KOPT-K1 (cell line): ENCODE data around the gene VWA3B.
"Not testable (repeated sequence)": the region's sequence is repeated elsewhere in the genome, so short reads cannot be mapped to it uniquely, and the experiment has no call there.

Experiments used
- H3K27ac ChIP-seq: fragments of 200-600 bp; sonication (generic); 2 replicates; pipeline ENCODE4 v1.5.1; 2016; ENCODE audit warnings: antibody characterized with exemption, mild to moderate bottlenecking, low read depth, low read length; ENCODE audit not compliant: poor library complexity, severe bottlenecking
- H3K36me3 ChIP-seq: fragments of 200-600 bp; sonication (generic); 2 replicates; pipeline ENCODE4 v1.5.1; 2017; ENCODE audit warnings: antibody characterized with exemption, mild to moderate bottlenecking, low read length, moderate library complexity; ENCODE audit not compliant: insufficient read depth
- H3K9me3 ChIP-seq: fragments of 200-600 bp; sonication (generic); 2 replicates; pipeline ENCODE4 v1.5.1; 2017; ENCODE audit warnings: antibody characterized with exemption, low read length, mild to moderate bottlenecking; ENCODE audit not compliant: insufficient read depth, poor library complexity, severe bottlenecking

VWA3B gene

DNA sequence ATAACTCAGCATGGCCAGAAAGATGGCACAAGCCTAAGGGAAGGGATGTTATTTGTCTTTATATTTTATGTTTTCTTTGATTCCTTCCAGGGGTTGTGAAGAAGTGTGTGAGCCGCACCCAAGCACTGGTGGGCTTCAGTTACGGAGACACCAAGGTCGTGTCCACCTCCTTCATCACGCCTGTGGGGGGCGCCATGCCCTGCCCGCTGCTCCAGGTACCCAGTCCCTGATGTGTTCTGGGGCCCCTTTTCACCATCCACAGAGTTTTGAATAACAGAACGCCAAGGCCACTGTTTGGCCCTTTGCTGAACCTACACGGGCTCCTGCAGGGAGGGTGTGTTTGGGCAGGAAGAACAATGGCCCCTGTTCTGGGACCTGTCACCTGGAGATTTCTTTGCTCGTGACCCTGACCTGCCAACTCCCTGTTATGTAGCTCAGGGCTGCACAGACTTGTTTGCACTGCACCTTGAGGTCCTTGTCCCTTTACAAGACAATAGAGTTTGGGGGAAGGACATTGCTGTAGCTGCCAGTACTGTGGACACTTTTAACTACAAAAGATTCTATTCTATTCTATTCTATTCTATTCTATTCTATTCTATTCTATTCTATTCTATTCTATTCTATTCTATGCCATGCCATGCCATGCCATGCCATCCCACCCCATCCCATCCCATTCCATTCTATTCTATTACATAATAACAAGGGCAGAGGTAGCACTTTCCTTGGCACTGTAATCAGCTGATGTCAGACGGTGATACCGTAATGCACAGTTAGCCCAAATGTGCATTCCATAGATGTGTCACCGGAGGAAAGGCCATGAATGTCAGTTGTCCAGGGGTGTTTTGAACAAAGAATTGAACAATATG is 211.1 kb downstream of the VWA3B start:
- H3K9me3 ChIP-seq = no peaks in the 10 kb centered on the region
- no peaks in the 10 kb centered on the region for H3K36me3 ChIP-seq
- H3K27ac ChIP-seq = no peak overlapping the region

- Histone ChIP-seq H3K27ac (no peak overlapping the region), H3K9me3 (no peaks in the 10 kb centered on the region)
Measured at GRCh38 chr2:98298683-98299164, 211.8 kb downstream of the VWA3B start.

DNA sequence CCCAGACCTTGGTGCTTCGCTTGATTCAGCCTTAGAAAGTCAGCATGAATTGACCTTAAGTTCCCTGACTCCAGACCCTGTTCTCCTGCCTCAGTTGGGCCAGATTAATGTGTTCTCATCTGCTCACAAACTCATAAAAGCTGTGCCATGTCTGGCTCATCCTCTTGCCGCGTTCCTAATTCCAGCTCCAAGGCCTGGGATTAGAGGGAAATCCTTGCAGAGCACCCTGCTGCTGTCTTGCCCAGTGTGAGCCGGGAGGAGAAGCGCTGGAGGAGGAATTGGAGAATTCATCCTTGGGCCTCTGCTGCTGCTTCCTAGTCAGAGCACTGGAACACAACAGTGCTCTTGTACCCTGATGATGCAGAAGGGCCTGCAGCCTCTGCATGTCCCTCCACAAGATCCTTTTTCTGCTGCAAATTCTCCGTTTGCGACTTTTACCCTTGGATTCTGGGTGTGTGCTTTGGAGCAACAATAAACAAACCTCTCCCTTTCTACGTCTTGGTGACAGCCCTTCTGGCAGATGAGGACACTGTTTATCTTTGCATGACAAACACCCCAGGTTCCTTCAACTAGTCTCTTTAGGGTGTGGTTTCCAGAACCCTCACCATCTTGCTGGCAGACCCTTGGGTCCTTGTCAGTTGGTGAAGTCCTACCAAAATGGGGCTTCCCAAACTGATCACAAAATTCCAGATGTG is 212.4 kb downstream of the VWA3B start:
- Histone ChIP-seq H3K27ac (no peak overlapping the region), H3K9me3 (no peaks in the 10 kb centered on the region)

More at GRCh38 chr2:98298683-98299164, 211.8 kb downstream of the VWA3B start:
- H3K36me3 ChIP-seq = no peaks in the 10 kb centered on the region

DNA sequence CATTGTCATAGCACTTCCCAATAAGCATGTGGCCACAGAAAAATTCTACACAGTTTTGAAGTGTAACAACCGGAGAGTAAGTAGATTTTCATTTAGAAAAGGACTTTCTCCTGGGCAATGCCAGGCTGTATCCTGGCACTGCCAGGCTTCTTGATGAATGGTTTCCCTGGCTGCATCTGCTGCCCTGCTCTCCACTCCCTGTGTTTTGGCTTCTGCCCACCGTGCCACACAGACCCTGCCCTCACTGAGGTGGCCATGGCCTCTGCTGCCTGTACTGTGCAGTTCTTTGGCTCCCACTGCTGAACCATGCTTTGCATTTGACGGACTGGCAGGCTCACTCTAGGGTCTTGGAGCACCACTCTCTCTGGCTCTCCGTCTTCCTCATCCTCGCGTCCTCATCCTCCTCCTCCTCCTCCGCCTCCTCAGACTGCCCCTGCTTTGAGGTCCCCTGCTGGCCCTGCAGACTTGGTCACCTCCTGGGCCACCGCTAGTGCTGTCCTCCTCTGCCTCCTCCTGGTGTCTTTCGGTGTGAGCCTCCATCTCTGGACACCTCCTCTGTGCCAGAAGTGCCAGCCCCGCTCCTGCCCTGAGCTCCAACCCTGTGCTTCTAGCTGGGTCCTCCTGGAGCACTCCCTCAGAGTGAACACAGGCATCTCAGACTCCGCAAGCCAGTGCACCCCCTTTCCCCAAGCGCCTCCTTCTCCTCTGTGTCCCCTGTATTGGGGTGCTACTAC is 213.3 kb downstream of the VWA3B start:
- Histone ChIP-seq H3K27ac (no peak overlapping the region), H3K36me3 (no peaks in the 10 kb centered on the region), H3K9me3 (no peaks in the 10 kb centered on the region)

More for the DNA sequence above, 212.4 kb downstream of the VWA3B start:
- no peaks in the 10 kb centered on the region for H3K36me3 ChIP-seq

DNA sequence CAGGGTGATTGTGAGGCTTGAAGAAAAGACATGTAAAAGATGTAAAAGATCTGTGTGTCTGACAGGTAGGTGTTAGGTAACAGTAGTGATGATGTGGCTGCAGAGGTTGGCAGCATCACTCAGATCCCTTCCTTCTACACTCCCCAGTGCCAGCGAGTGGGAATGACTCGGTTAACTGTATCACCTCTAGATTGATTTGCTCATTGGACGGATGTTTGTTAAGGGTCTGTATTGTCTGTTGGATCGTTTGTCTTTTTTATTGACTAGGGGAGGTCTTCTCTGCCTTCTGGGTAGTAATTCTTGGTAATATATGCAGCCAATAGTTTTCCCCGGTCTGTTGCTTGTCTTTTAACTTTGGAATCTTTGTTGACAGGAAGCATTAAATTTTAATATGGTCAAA is 214.5 kb downstream of the VWA3B start:
- H3K9me3 ChIP-seq = no peaks in the 10 kb centered on the region
- H3K36me3 ChIP-seq = no peaks in the 10 kb centered on the region
- H3K27ac ChIP-seq = no peak overlapping the region

GRCh38 chr2:98307131-98307696 is 220.2 kb downstream of the VWA3B start:
- not testable (repeated sequence) for H3K36me3 ChIP-seq, H3K27ac ChIP-seq, H3K9me3 ChIP-seq

GRCh38 chr2:98308068-98308467 is 221.1 kb downstream of the VWA3B start:
- Histone ChIP-seq H3K27ac (no peak overlapping the region), H3K9me3 (no peaks in the 10 kb centered on the region), H3K36me3 (no peaks in the 10 kb centered on the region)

DNA sequence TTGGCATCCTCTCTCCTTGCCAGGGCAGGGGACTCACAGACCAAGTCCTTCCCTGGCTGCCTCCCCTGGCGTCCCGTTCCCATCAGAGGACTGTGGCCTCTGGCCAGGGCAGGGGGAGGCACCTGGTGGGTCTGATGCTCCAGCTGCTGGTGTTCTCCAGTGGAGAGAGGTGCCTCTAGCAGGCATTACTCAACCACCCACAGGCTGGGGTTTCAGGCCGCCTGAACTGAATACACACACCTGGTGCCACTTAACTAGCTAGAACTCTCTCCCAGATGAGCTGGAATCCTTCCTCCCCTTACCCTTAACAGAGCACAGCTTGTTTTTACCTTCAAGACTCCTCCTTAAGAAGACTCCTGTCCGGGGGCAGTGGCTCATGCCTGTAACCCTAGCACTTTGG is 221.6 kb downstream of the VWA3B start:
- Histone ChIP-seq H3K27ac (no peak overlapping the region), H3K36me3 (no peaks in the 10 kb centered on the region)

GRCh38 chr2:98309580-98309979 is 222.6 kb downstream of the VWA3B start:
- H3K36me3 ChIP-seq = no peaks in the 10 kb centered on the region
- no peaks in the 10 kb centered on the region for H3K9me3 ChIP-seq
- no peak overlapping the region for H3K27ac ChIP-seq

More for the DNA sequence above, 221.6 kb downstream of the VWA3B start:
- H3K9me3 ChIP-seq = no peaks in the 10 kb centered on the region

GRCh38 chr2:98310010-98310409 is 223.0 kb downstream of the VWA3B start:
- Histone ChIP-seq H3K27ac (no peak overlapping the region), H3K9me3 (no peaks in the 10 kb centered on the region), H3K36me3 (no peaks in the 10 kb centered on the region)

GRCh38 chr2:98311090-98311489 is 224.1 kb downstream of the VWA3B start:
- no peaks in the 10 kb centered on the region for H3K36me3 ChIP-seq
- no peaks in the 10 kb centered on the region for H3K9me3 ChIP-seq
- H3K27ac ChIP-seq = no peak overlapping the region

DNA sequence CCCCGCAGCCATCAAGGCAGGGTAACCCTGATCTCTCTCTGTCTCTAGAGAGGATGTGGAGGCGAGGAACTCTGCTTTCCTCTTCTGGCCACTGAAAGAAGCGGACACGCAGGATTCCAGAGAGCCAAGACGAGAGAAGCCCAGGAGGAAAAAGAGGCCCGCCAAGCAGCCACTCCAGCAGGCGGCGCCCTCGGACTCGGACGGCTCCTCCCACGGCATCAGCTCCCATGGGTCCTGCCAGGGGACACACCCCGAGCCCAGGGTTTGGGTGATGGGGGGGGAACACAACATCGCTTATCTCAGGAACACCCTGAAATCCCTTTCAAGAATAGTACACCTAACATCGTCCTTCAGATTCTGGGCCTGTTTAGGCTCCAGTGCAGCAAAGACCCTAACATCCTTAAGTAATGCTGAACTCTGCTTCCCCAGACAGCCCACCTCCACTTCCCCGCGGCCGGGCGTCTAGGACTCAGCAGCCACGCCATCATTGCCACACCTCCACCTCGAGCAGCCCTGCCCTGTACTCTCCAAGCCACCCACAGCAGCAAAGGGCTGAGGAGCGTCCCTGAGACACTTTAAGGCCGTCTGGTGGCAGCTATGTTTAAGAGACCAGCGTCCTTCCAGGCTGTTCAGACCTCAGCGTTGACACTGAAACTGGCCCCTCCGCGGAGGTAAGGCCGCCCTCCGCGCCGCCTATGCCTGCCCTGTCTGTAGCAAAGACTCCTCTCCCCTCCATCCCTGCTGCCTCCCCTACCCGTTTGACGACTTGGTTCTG is 225.0 kb downstream of the VWA3B start:
- no peak overlapping the region for H3K27ac ChIP-seq
- no peaks in the 10 kb centered on the region for H3K36me3 ChIP-seq
- no peaks in the 10 kb centered on the region for H3K9me3 ChIP-seq

GRCh38 chr2:98313492-98314250 is 226.7 kb downstream of the VWA3B start:
- no peaks in the 10 kb centered on the region for H3K9me3 ChIP-seq
- H3K27ac ChIP-seq = no peak overlapping the region
- no peaks in the 10 kb centered on the region for H3K36me3 ChIP-seq

GRCh38 chr2:98314251-98314650 is 227.3 kb downstream of the VWA3B start:
- Histone ChIP-seq H3K9me3 (peaks cover 6% of the 10 kb centered on the region), H3K36me3 (no peaks in the 10 kb centered on the region), H3K27ac (no peak overlapping the region)
